Suprapubic skin (tissue), 4 donors: ENCODE data around the gene FAM186B.

ENCODE experiments used
- POLR2A ChIP-seq, 2 donors: fragments of 450-650 bp; IDR thresholded peaks; one replicate each; pipeline ENCODE4 v1.6.1; 2017; ENCODE audit warnings: antibody characterized with exemption in 2 of 2, mild to moderate bottlenecking in 2 of 2, moderate library complexity in 2 of 2
- POLR2AphosphoS5 ChIP-seq, 3 donors: sonication (generic); formaldehyde crosslinking; IDR thresholded peaks; one replicate each; pipeline ENCODE4 v1.6.1; 2017; ENCODE audit warnings: antibody characterized with exemption in 3 of 3
- TF ChIP-seq, protein P1 (sequence below), 2 donors: fragments of 200-600 bp in 1 of 2; fragments of 450-650 bp in 1 of 2; sonication (generic) in 1 of 2; IDR thresholded peaks; one replicate each; pipeline ENCODE4 v1.5.1; 2016 to 2019; ENCODE audit warnings: antibody characterized with exemption in 2 of 2, mild to moderate bottlenecking in 1 of 2, moderate library complexity in 1 of 2

DNA sequence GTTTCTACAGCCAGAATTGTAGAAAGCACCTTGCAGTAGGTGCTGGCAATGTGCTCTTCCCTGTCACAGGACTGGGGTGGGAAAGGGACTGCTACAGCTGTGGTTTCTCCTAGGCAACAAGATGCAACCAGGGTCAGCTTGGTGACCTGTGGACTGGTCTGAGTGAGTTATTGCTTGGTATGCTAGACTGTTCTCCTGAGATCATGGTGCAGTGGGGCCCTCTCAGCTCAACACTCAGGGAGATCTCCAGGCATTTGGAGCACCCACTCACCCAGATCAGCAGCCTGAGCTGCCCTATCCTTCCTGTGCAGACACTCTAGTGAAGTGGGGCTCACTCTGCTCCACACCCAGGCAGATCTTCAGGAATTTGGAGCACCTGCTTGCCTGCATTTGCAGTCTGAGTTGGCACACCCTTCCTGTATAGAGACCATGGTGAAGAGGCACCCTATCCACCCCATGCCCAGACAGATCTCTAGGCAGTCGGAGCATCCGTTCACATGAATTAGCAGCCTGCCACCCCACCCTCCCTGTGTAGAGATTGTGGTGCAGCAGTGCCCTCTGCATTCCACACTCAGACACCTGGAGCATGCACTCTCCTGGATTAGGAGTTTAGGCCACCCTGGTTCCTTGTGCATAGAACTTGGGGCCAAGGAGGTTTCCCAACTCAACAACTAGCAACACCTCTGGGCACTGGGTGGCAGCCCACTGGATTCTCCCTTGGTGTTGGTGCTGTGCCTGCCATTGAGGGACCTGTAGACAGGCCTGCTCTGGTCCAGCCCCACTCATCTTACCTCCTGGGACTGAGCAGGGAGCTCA lies 3.8 kb upstream of the FAM186B start:
- TF ChIP-seq, protein P1, sequence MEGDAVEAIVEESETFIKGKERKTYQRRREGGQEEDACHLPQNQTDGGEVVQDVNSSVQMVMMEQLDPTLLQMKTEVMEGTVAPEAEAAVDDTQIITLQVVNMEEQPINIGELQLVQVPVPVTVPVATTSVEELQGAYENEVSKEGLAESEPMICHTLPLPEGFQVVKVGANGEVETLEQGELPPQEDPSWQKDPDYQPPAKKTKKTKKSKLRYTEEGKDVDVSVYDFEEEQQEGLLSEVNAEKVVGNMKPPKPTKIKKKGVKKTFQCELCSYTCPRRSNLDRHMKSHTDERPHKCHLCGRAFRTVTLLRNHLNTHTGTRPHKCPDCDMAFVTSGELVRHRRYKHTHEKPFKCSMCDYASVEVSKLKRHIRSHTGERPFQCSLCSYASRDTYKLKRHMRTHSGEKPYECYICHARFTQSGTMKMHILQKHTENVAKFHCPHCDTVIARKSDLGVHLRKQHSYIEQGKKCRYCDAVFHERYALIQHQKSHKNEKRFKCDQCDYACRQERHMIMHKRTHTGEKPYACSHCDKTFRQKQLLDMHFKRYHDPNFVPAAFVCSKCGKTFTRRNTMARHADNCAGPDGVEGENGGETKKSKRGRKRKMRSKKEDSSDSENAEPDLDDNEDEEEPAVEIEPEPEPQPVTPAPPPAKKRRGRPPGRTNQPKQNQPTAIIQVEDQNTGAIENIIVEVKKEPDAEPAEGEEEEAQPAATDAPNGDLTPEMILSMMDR (IDR thresholded peaks at IDR 0.05), result no peak
- no peak for TF ChIP-seq POLR2AphosphoS5 (IDR thresholded peaks at IDR 0.05)
- no peak for TF ChIP-seq POLR2A (IDR thresholded peaks at IDR 0.05)
